GM23338 (cell line): Measurements from ENCODE around the gene CHST13.

Experiments
- CTCF ChIP-seq, 2 experiments: fragments of 200-600 bp in 1 of 2; sonication (generic) in 1 of 2; conservative IDR thresholded peaks; 2 replicates each; pipeline versions ENCODE4 v1.5.1 to v1.6.1; 2016 to 2017; ENCODE audit warnings: antibody characterized with exemption in 2 of 2, low read depth in 2 of 2, mild to moderate bottlenecking in 2 of 2, moderate library complexity in 1 of 2
- EZH2 ChIP-seq: fragments of 200-600 bp; sonication (generic); IDR thresholded peaks from one replicate; pipeline ENCODE4 v1.8.0; 2017; ENCODE audit warnings: antibody characterized with exemption, mild to moderate bottlenecking, low read depth; ENCODE audit not compliant: unreplicated experiment
- EZH2phosphoT487 ChIP-seq: fragments of 200-600 bp; sonication (generic); IDR thresholded peaks from one replicate; pipeline ENCODE4 v1.8.1; 2018; ENCODE audit warnings: antibody characterized with exemption; ENCODE audit not compliant: unreplicated experiment
- POLR2AphosphoS5 ChIP-seq: IDR thresholded peaks from 2 replicates; pipeline ENCODE4 v1.6.1; 2016; ENCODE audit warnings: antibody characterized with exemption, low read depth
- REST ChIP-seq: IDR thresholded peaks from one replicate; pipeline ENCODE4 v1.6.1; 2018; ENCODE audit warnings: antibody characterized with exemption; ENCODE audit not compliant: unreplicated experiment

- TF ChIP-seq CTCF (conservative IDR thresholded peaks at IDR 0.05; ENCODE audit: low read depth in 2 of 2), result no peak
- TF ChIP-seq POLR2AphosphoS5, result no peak
- no peak for TF ChIP-seq EZH2phosphoT487
- no peak for TF ChIP-seq REST
- no peak for TF ChIP-seq EZH2
Measured at GRCh38 chr3:126525091-126525852, 1.3 kb downstream of the CHST13 start.
